ENCODE measurements around the gene RUNX2. TPM values are rescaled to one million over a fixed set of nuclear protein-coding genes. Genes with fewer than 3 reads are reported as not detected.

The RUNX2 gene
- total and polyA plus RNA-seq, 2 experiments from 2014 or later, result 0.66 to 1.7 TPM

DNA sequence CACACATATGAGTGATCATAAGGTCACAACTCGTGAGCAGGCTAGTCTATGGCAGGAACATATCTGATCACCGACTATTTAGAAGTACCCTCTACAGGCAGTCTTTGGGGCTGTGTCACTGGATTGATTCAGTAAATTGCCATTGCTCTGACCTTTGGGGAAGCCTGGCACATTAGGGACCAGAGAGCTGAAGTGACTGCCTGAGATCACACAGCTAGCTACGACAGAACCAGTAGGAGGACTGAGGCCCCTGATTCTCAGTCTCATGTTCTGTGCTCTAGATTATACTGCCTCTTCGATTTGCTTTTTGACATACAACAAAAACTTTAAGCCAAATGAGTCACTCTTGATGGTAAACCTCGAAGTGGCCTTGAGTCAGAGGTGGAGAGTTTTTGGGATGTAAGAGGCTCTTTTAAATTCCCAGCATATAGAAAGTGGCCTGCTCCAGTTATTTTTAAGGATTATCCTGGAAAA lies 297.1 kb downstream of the RUNX2 start (continued):
- TF ChIP-seq, protein P1, sequence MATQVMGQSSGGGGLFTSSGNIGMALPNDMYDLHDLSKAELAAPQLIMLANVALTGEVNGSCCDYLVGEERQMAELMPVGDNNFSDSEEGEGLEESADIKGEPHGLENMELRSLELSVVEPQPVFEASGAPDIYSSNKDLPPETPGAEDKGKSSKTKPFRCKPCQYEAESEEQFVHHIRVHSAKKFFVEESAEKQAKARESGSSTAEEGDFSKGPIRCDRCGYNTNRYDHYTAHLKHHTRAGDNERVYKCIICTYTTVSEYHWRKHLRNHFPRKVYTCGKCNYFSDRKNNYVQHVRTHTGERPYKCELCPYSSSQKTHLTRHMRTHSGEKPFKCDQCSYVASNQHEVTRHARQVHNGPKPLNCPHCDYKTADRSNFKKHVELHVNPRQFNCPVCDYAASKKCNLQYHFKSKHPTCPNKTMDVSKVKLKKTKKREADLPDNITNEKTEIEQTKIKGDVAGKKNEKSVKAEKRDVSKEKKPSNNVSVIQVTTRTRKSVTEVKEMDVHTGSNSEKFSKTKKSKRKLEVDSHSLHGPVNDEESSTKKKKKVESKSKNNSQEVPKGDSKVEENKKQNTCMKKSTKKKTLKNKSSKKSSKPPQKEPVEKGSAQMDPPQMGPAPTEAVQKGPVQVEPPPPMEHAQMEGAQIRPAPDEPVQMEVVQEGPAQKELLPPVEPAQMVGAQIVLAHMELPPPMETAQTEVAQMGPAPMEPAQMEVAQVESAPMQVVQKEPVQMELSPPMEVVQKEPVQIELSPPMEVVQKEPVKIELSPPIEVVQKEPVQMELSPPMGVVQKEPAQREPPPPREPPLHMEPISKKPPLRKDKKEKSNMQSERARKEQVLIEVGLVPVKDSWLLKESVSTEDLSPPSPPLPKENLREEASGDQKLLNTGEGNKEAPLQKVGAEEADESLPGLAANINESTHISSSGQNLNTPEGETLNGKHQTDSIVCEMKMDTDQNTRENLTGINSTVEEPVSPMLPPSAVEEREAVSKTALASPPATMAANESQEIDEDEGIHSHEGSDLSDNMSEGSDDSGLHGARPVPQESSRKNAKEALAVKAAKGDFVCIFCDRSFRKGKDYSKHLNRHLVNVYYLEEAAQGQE (IDR thresholded peaks at IDR 0.05; ENCODE audit: unreplicated experiment), result no peak
- no peak for TF ChIP-seq ZNF114 (CRISPR knock-in tag; IDR thresholded peaks at IDR 0.05)
- TF ChIP-seq, protein P2, sequence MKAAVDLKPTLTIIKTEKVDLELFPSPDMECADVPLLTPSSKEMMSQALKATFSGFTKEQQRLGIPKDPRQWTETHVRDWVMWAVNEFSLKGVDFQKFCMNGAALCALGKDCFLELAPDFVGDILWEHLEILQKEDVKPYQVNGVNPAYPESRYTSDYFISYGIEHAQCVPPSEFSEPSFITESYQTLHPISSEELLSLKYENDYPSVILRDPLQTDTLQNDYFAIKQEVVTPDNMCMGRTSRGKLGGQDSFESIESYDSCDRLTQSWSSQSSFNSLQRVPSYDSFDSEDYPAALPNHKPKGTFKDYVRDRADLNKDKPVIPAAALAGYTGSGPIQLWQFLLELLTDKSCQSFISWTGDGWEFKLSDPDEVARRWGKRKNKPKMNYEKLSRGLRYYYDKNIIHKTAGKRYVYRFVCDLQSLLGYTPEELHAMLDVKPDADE (IDR thresholded peaks at IDR 0.05), result no peak
- TF ChIP-seq EZH2 (IDR thresholded peaks at IDR 0.05; ENCODE audit: low read depth, unreplicated experiment), result no peak
- no peak for TF ChIP-seq JUNB (IDR thresholded peaks at IDR 0.05; ENCODE audit: unreplicated experiment)
- no peak for TF ChIP-seq STAT1 (IDR thresholded peaks at IDR 0.05; ENCODE audit: unreplicated experiment)
- TF ChIP-seq, protein P3, sequence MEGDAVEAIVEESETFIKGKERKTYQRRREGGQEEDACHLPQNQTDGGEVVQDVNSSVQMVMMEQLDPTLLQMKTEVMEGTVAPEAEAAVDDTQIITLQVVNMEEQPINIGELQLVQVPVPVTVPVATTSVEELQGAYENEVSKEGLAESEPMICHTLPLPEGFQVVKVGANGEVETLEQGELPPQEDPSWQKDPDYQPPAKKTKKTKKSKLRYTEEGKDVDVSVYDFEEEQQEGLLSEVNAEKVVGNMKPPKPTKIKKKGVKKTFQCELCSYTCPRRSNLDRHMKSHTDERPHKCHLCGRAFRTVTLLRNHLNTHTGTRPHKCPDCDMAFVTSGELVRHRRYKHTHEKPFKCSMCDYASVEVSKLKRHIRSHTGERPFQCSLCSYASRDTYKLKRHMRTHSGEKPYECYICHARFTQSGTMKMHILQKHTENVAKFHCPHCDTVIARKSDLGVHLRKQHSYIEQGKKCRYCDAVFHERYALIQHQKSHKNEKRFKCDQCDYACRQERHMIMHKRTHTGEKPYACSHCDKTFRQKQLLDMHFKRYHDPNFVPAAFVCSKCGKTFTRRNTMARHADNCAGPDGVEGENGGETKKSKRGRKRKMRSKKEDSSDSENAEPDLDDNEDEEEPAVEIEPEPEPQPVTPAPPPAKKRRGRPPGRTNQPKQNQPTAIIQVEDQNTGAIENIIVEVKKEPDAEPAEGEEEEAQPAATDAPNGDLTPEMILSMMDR (conservative IDR thresholded peaks at IDR 0.05; ENCODE audit: low read depth in 2 of 2), result no peak
- no peak for TF ChIP-seq CREB1 (CRISPR knock-in tag; IDR thresholded peaks at IDR 0.05; ENCODE audit: low read depth)
- no peak for TF ChIP-seq ZNF331 (CRISPR knock-in tag; IDR thresholded peaks at IDR 0.05; ENCODE audit: low read depth)
- TF ChIP-seq EZH2phosphoT487 (IDR thresholded peaks at IDR 0.05; ENCODE audit: unreplicated experiment), result no peak

DNA sequence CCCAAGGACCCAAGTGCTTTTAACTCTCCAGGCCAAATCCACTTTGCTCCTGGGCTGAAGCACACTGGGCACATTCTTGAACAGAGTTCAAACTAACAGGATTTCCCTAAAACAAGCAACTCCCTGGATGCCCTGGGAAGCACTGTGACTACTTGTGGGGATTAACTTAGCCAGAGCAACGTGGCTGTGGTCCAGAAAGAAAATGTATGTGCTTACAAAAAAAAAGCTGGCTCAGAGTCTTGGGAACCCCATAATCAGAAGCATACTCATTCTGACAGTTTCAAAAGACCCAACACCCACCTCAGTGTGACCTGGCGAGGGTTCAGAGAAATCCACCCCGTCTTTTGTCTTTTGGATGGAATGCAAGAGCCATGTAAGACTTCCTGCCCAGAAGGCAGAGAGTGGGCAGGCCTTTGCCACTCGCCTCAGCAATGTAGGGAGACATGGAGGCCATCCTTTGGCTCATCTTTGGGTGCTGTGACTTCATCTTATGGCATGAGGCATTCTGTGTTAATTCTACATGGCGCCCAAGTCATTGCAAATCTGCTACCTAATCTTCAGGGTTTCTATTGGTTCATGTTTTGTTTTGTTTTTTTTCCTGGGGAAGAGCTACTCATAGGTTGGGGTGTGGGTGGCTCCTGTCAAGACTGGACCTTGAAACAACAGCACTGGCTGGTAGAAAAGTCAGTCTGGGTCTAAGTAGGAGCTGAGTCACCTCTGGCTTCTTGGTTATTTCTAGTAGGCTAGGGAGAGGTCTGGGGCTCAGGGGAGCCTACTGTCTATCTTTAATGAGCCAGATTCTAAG lies 298.2 kb downstream of the RUNX2 start:
- no peak for TF ChIP-seq STAT1 (IDR thresholded peaks at IDR 0.05; ENCODE audit: unreplicated experiment)
- Mint-ChIP-seq H3K36me3 (ENCODE audit: low read depth) (no peaks in the 10 kb centered on the region), H3K27me3 (ENCODE audit: insufficient read depth, low read depth, poor library complexity) (no peaks in the 10 kb centered on the region), H3K4me1 (no peaks in the 10 kb centered on the region), H3K27ac (no peak overlapping the region), H3K4me3 (no peak overlapping the region), H3K9me3 (no peaks in the 10 kb centered on the region)
- no peaks in the 10 kb centered on the region for H4K20me1 ChIP-seq (replicated peaks; ENCODE audit: insufficient read depth)
- H3K27me3 ChIP-seq (ENCODE audit: insufficient read depth), result no peaks in the 10 kb centered on the region
- H3K9me2 ChIP-seq (ENCODE audit: insufficient read depth), result peaks cover 15% of the 10 kb centered on the region; the same call in 1 of the 2 replicates
- no peak overlapping the region for H3K4me2 ChIP-seq
- H3F3A ChIP-seq (replicated peaks; ENCODE audit: low read depth), result no peaks in the 10 kb centered on the region
- H3K4me1 ChIP-seq (ENCODE audit: insufficient read depth), result no peaks in the 10 kb centered on the region
- DNase-seq (ENCODE audit: low spot score), result no peak
- H3K4me3 ChIP-seq, result no peak overlapping the region
- no peak overlapping the region for H2AFZ ChIP-seq
- no peaks in the 10 kb centered on the region for H3K79me2 ChIP-seq (replicated peaks; ENCODE audit: insufficient read depth)
- ATAC-seq, result no peak
- H3K27ac ChIP-seq (ENCODE audit: low read depth), result no peak overlapping the region
- no peaks in the 10 kb centered on the region for H3K36me3 ChIP-seq (ENCODE audit: insufficient read depth)
